Upper lobe of left lung (tissue), 6 donors: ENCODE measurements around the gene ADAP1. TPM values are rescaled to one million over a fixed set of nuclear protein-coding genes. Genes with fewer than 3 reads are reported as not detected.

Experiments
- ATAC-seq, 2 donors: fragments of 200-7000 bp; cut with Tn5 transposase; one replicate each; pipeline ENCODE4 v1.9.1; 2022; ENCODE audit warnings: mild to moderate bottlenecking in 2 of 2, moderate library complexity in 2 of 2; ENCODE audit not compliant: low FRiP score in 2 of 2
- DNase-seq, 2 donors: peaks; one replicate each; pipeline ENCODE4 v3.0.0-alpha.2; 2019 to 2020
- H3K27ac ChIP-seq, 4 donors: fragments of 200-600 bp; sonication (generic); one replicate each; pipeline ENCODE4 v1.5.1; 2016 to 2019
- H3K27me3 ChIP-seq, 4 donors: fragments of 200-600 bp; sonication (generic); one replicate each; pipeline ENCODE4 v1.5.1; 2017 to 2019
- H3K36me3 ChIP-seq, 4 donors: fragments of 200-600 bp; sonication (generic); one replicate each; pipeline ENCODE4 v1.5.1; 2016 to 2019
- H3K4me1 ChIP-seq, 4 donors: fragments of 200-600 bp; sonication (generic); one replicate each; pipeline ENCODE4 v1.5.1; 2018 to 2019
- H3K4me3 ChIP-seq, 4 donors: fragments of 200-600 bp; sonication (generic); one replicate each; pipeline ENCODE4 v1.5.1; 2017 to 2019; ENCODE audit warnings: mild to moderate bottlenecking in 2 of 4, moderate library complexity in 1 of 4
- H3K9me3 ChIP-seq, 4 donors: fragments of 200-600 bp; sonication (generic); one replicate each; pipeline ENCODE4 v1.5.1; 2018 to 2019
- CTCF ChIP-seq, 6 experiments: fragments of 450-650 bp in 4 of 6; fragments of 200-600 bp in 2 of 6; sonication (generic) in 2 of 6; IDR thresholded peaks; one replicate each; pipeline ENCODE4 v1.5.1; 2016 to 2019; ENCODE audit warnings: antibody characterized with exemption in 6 of 6
- EP300 ChIP-seq, 4 donors: sonication (generic); formaldehyde crosslinking; IDR thresholded peaks; one replicate each; pipeline ENCODE4 v1.5.1; 2017; ENCODE audit warnings: antibody characterized with exemption in 4 of 4, control low read depth in 2 of 4
- POLR2A ChIP-seq, 4 donors: fragments of 450-650 bp; IDR thresholded peaks; one replicate each; pipeline ENCODE4 v1.5.1; 2016 to 2017; ENCODE audit warnings: antibody characterized with exemption in 4 of 4, mild to moderate bottlenecking in 2 of 4
- POLR2AphosphoS5 ChIP-seq, 2 donors: sonication (generic); formaldehyde crosslinking; IDR thresholded peaks; one replicate each; pipeline ENCODE4 v1.5.1; 2017; ENCODE audit warnings: antibody characterized with exemption in 2 of 2
- WGBS, 2 donors: methylation state at CpG; one replicate each; pipeline ENCODE4 v1.1.5; 2017 to 2018; 5-methylcytosine and 5-hydroxymethylcytosine counted together
- total RNA-seq, 6 donors: library from RNA; depleted of rRNA in 4 of 6; stranded (reverse); fragments of >200 nt in 4 of 6; gene quantifications; one replicate each; pipeline versions ENCODE4 v1.1.0 to v1.2.1, GENCODE V29; 2016 to 2021
- donor health status: DM: no; HTN: no; CAD: no; lungs with moderate emphysema.
- donor health status: DM: no; HTN: yes; CAD: no; lungs with severe emphysema.

The ADAP1 gene
- total RNA-seq, 6 donors from 2014 or later: 31.0 to 109 (median 37.5) TPM

GRCh38 chr7:983616-984071 lies 29.2 kb upstream of the ADAP1 start:
- DNase-seq: peak in 1 of 2 donors; percentile 72
- Histone ChIP-seq H3K27ac (no peak overlapping the region), H3K4me3 (no peak overlapping the region), H3K9me3 (no peaks in the 10 kb centered on the region), H3K27me3 (peaks cover 0 to 9% (median 5%) of the 10 kb centered on the region in 4 donors), H3K4me1 (peaks cover 0 to 8% (median 3%) of the 10 kb centered on the region in 4 donors), H3K36me3 (no peaks in the 10 kb centered on the region)
- 80 to 92% methylated on average over 6 to 19 of the region's 20 CpGs for WGBS, 2 donors
- no peak for ATAC-seq
- TF ChIP-seq CTCF (IDR thresholded peaks at IDR 0.05) (no peak), POLR2AphosphoS5 (IDR thresholded peaks at IDR 0.05) (no peak), POLR2A (IDR thresholded peaks at IDR 0.05) (no peak), EP300 (IDR thresholded peaks at IDR 0.05) (no peak)

GRCh38 chr7:983004-983615 lies 28.6 kb upstream of the ADAP1 start, which contains the start of gene CYP2W1:
Gene CYP2W1 (plus strand): TSS chr7:983181. CDS start chr7:983212, 31 bp downstream.
- no peak for ATAC-seq
- 40 to 67% methylated on average over 3 to 17 of the region's 34 CpGs for WGBS, 2 donors
- Histone ChIP-seq H3K4me1 (peaks cover 0 to 2% (median 0%) of the 10 kb centered on the region in 4 donors), H3K4me3 (no peak within 1 kb of the TSS), H3K9me3 (no peaks in the 10 kb centered on the region), H3K36me3 (no peaks in the 10 kb centered on the region), H3K27ac (no peak within 1 kb of the TSS), H3K27me3 (peaks cover 0 to 4% (median 2%) of the 10 kb centered on the region in 4 donors)
- no peak for TF ChIP-seq POLR2A (IDR thresholded peaks at IDR 0.05)
- TF ChIP-seq POLR2AphosphoS5 (IDR thresholded peaks at IDR 0.05): no peak
- no peak for TF ChIP-seq EP300 (IDR thresholded peaks at IDR 0.05)
- TF ChIP-seq CTCF (IDR thresholded peaks at IDR 0.05): no peak
- peak in 1 of 2 donors; percentile 78 for DNase-seq

GRCh38 chr7:982511-983003 lies 28.1 kb upstream of the ADAP1 start:
- H3K36me3 ChIP-seq: no peaks in the 10 kb centered on the region
- H3K4me1 ChIP-seq: no peaks in the 10 kb centered on the region
- H3K9me3 ChIP-seq: no peaks in the 10 kb centered on the region
- peaks cover 0 to 3% (median 0%) of the 10 kb centered on the region in 4 donors for H3K27me3 ChIP-seq
- H3K27ac ChIP-seq: no peak overlapping the region
- ATAC-seq (no peak), DNase-seq (no peak)
- WGBS, 2 donors: 43 to 57% methylated on average over 6 to 7 of the region's 10 CpGs
- TF ChIP-seq POLR2A (IDR thresholded peaks at IDR 0.05) (no peak), POLR2AphosphoS5 (IDR thresholded peaks at IDR 0.05) (no peak), EP300 (IDR thresholded peaks at IDR 0.05) (no peak)
- H3K4me3 ChIP-seq: no peak overlapping the region

GRCh38 chr7:981793-982510 lies 27.5 kb upstream of the ADAP1 start:
- Histone ChIP-seq H3K4me3 (no peak overlapping the region), H3K9me3 (no peaks in the 10 kb centered on the region), H3K4me1 (no peaks in the 10 kb centered on the region), H3K36me3 (no peaks in the 10 kb centered on the region), H3K27ac (no peak overlapping the region), H3K27me3 (peaks cover 0 to 3% (median 0%) of the 10 kb centered on the region in 4 donors)
- ATAC-seq (no peak), DNase-seq (peak in 1 of 2 donors; percentile 80)
- TF ChIP-seq POLR2AphosphoS5 (IDR thresholded peaks at IDR 0.05) (no peak), CTCF (IDR thresholded peaks at IDR 0.05) (no peak), EP300 (IDR thresholded peaks at IDR 0.05) (no peak), POLR2A (IDR thresholded peaks at IDR 0.05) (no peak)
- WGBS, 2 donors: 75 to 89% methylated on average over 11 to 19 of the region's 19 CpGs

- Histone ChIP-seq H3K4me1 (peaks cover 4 to 8% (median 5%) of the 10 kb centered on the region in 4 donors), H3K27ac (no peak overlapping the region), H3K4me3 (no peak overlapping the region), H3K27me3 (peaks cover 0 to 3% (median 0%) of the 10 kb centered on the region in 4 donors), H3K36me3 (no peaks in the 10 kb centered on the region), H3K9me3 (no peaks in the 10 kb centered on the region)
- WGBS, 2 donors: 74 to 79% methylated on average over 10 to 12 of the region's 15 CpGs
- DNase-seq (peak in 1 of 2 donors; percentile 29), ATAC-seq (no peak)
- TF ChIP-seq POLR2AphosphoS5 (IDR thresholded peaks at IDR 0.05) (no peak), CTCF (IDR thresholded peaks at IDR 0.05) (no peak), POLR2A (IDR thresholded peaks at IDR 0.05) (no peak), EP300 (IDR thresholded peaks at IDR 0.05) (no peak)
These were observed 25.5 kb upstream of the ADAP1 start for GRCh38 chr7:979886-980571.
